Type B pancreatic cell (in vitro differentiated cells): ENCODE results near the gene CHD2. TPM values are rescaled to one million over a fixed set of nuclear protein-coding genes. Genes with fewer than 3 reads are reported as not detected.

Experiments used
- DNase-seq: peaks from one replicate; pipeline ENCODE4 v3.0.0; 2021; ENCODE audit warnings: mixed read lengths; ENCODE audit not compliant: unreplicated experiment; ENCODE audit errors: extremely low spot score
- H3K27ac Mint-ChIP-seq: 2 replicates; pipeline ENCODE4 v1.8.0; 2021; ENCODE audit warnings: mild to moderate bottlenecking, mixed read lengths
- H3K27me3 Mint-ChIP-seq: 2 replicates; pipeline ENCODE4 v1.8.0; 2021; ENCODE audit warnings: mixed read lengths
- H3K36me3 Mint-ChIP-seq: 2 replicates; pipeline ENCODE4 v1.8.0; 2021; ENCODE audit warnings: mixed read lengths
- H3K4me1 Mint-ChIP-seq: one replicate; pipeline ENCODE4 v1.8.0; 2021; ENCODE audit warnings: mixed read lengths; ENCODE audit not compliant: unreplicated experiment
- H3K4me3 Mint-ChIP-seq: 2 replicates; pipeline ENCODE4 v1.8.0; 2021; ENCODE audit warnings: mild to moderate bottlenecking, mixed read lengths
- H3K9me3 Mint-ChIP-seq: 2 replicates; pipeline ENCODE4 v1.8.0; 2021; ENCODE audit warnings: mixed read lengths
- microRNA-seq: library from miRNA; unstranded; fragments of <30 nt; microRNA quantifications from one replicate; pipeline ENCODE4, GENCODE V29; 2020
- total RNA-seq: library from RNA; stranded (reverse); gene quantifications from 2 replicates; pipeline ENCODE4 v1.2.1, GENCODE V29; 2021; ENCODE audit warnings: low replicate concordance
- TF ChIP-seq, protein P1 (sequence below): fragments of 200-600 bp; sonication (generic); conservative IDR thresholded peaks from 2 replicates; pipeline ENCODE4 v1.5.0; 2021; ENCODE audit warnings: antibody characterized with exemption, mild to moderate bottlenecking

The CHD2 gene
- total RNA-seq, 1 donor from 2014 or later: 135 TPM

DNA sequence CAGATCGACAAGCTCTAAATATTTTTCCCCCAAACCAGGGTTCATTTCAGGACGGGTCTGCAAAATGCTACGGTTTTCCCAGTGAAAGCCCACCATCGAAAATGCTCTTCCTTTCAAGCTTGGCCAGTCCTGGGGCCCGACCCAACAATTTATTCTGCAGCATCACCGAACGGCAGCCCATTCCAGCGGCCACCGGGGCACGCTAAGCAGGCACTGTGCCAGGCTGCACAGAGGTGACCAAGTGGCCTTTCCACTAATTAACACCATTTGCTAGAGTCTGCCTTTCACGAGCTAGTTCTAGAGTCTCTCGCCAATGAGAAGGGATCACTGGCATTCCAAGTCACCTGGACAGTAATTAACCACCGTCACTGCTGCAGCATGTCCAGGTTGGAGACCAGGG, 174.5 kb downstream of the CHD2 start:
- no peaks in the 10 kb centered on the region for H3K9me3 Mint-ChIP-seq
- H3K4me3 Mint-ChIP-seq: peak overlapping the region; percentile 94
- TF ChIP-seq, protein P1, sequence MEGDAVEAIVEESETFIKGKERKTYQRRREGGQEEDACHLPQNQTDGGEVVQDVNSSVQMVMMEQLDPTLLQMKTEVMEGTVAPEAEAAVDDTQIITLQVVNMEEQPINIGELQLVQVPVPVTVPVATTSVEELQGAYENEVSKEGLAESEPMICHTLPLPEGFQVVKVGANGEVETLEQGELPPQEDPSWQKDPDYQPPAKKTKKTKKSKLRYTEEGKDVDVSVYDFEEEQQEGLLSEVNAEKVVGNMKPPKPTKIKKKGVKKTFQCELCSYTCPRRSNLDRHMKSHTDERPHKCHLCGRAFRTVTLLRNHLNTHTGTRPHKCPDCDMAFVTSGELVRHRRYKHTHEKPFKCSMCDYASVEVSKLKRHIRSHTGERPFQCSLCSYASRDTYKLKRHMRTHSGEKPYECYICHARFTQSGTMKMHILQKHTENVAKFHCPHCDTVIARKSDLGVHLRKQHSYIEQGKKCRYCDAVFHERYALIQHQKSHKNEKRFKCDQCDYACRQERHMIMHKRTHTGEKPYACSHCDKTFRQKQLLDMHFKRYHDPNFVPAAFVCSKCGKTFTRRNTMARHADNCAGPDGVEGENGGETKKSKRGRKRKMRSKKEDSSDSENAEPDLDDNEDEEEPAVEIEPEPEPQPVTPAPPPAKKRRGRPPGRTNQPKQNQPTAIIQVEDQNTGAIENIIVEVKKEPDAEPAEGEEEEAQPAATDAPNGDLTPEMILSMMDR: no peak
- peaks cover 20% of the 10 kb centered on the region for H3K27me3 Mint-ChIP-seq
- no peak for DNase-seq
- no peak overlapping the region for H3K27ac Mint-ChIP-seq
- peaks cover 42% of the 10 kb centered on the region for H3K4me1 Mint-ChIP-seq
- peaks cover 9% of the 10 kb centered on the region for H3K36me3 Mint-ChIP-seq

DNA sequence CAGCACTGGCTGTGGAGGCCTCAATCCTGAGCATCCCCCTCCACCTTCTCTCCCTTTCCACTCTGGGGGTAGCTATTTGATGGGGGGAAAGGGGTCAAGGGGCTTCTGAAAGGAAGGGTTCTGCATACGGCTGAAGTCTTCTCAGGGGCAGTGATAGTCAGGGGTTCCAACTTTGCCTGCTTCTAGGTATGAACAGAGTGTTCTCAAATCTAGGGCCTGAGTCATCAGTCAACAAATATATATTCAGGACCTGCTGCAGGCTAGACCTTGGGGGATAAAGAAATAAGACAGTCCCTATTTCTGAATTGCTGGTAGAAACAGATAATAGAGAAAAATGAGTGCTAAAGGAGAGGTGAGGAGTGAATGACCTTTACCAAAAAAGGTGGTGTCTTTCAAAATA, 176.1 kb downstream of the CHD2 start:
- TF ChIP-seq, protein P1: no peak
- Mint-ChIP-seq H3K4me1 (peaks cover 35% of the 10 kb centered on the region), H3K27me3 (peaks cover 20% of the 10 kb centered on the region)

DNA sequence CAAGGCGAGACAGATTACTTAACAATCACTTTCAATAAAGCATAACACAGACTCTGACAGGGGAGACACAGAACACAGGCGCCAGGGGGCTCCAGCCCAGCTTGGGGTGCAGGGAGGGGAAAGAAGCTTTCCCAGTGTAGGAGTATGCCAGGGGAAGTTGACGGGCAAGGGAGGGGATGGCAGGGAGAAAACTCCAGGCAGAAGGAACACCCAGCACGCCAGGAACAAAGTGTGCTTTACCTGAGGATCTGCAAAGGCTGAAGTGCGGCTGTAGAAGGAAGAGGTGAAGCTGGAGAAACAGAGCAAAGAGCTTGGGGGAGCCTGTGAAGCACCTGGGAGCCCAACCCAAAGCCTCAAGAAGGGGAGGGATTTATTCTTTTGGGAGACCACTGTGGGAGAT, 176.8 kb downstream of the CHD2 start:
- H3K27me3 Mint-ChIP-seq: peaks cover 20% of the 10 kb centered on the region

More for the DNA sequence above, 176.1 kb downstream of the CHD2 start:
- H3K36me3 Mint-ChIP-seq: peaks cover 5% of the 10 kb centered on the region
- H3K9me3 Mint-ChIP-seq: no peaks in the 10 kb centered on the region
- no peak overlapping the region for H3K4me3 Mint-ChIP-seq
- no peak for DNase-seq
- H3K27ac Mint-ChIP-seq: no peak overlapping the region

More for the DNA sequence above, 176.8 kb downstream of the CHD2 start:
- no peak for DNase-seq
- Mint-ChIP-seq H3K9me3 (no peaks in the 10 kb centered on the region), H3K27ac (no peak overlapping the region), H3K4me1 (peaks cover 30% of the 10 kb centered on the region), H3K36me3 (peaks cover 5% of the 10 kb centered on the region), H3K4me3 (no peak overlapping the region)
- TF ChIP-seq, protein P1: no peak

Small RNAs within 50 kb of the gene (microRNA-seq; reads per million reads assigned to microRNA genes)
- 1.9 reads per million for gene MIR3175

Other genes starting within 250 kb of the CHD2 start
- 33.2 and 41.4 TPM in 2 replicates for gene FAM174B, start 244.5 kb upstream of the CHD2 start, total RNA-seq
- 37.0 and 41.6 TPM in 2 replicates for gene RGMA, start 188.9 kb downstream of the CHD2 start, total RNA-seq